ENCODE measurements around the gene STK25. TPM values are rescaled to one million over a fixed set of nuclear protein-coding genes. Genes with fewer than 3 reads are reported as not detected.

Gene STK25
- total RNA-seq (2014; rRNA removed; shearing (Covaris generic)), result 117 and 153 TPM in 2 replicates

DNA sequence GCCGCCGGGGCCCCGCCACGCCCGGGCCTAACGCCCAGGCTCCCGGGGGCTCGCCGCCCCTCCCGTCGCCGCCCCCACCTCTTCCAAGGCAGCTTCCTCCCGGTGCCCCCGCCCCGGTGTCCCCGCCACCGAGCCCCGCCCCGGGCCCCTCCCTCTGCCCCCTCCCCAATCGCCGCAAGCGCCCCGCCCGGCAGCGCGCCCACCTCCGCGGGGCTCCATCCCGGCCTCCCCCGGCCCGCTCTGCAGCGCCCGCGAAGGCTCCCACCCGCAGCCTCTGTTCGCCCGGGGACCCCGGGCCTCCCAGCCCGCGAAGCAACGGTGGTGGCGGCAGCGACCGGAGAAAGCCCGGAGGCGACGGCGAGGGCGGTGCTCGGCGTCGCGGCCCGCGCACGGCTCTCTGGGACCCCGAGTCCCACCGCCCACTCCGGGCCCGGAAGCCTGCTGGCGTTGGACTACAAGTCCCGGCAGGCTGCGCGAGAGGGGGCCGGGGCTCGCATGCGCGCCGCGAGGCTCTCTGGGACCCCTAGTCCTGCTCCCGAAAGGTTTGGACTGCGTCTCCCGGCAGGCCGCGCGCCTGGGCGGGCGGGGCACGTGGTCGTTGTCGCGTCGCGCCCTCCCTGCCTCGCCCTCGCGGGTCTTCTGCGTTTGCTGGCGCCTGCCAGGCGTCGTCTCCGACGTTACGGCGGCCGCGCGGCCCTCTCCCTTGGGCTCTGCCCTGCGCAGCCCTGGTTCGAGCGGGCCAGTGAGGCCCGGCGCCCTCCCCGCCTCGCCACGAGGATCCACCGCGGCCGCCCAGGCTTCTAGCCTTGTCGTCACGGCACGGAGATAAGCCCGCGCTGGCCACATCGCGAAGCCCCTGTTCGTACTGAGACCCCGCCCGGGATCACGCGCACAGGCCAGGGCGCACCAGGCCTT is at the start of gene STK25:
STK25 (minus strand) TSS at position 345 of the 915 bp plus-strand sequence. CDS start 549 bp downstream, outside the sequence.
- DNase-seq (ENCODE audit: low spot score), result peak; percentile 96

DNA sequence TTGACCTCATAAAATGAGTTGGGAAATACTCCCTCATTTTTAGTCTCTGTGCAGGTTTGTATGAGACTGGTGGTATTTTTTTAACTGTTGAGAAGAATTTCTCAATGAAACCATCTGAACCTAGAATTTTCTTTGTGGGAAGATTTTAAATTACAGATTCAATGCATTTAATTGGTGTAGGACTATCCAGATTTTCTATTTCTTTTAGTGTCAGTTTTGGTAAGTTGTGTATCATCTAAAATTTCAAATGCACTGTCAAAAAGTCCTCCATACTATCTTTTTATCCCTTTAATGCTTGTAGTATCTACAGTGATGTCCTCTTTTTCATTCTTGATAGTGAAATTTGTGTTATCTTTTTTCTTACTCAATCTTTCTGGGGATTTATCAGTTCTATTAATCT is 48.4 kb upstream of the STK25 start:
- DNase-seq (ENCODE audit: low spot score), result no peak

DNA sequence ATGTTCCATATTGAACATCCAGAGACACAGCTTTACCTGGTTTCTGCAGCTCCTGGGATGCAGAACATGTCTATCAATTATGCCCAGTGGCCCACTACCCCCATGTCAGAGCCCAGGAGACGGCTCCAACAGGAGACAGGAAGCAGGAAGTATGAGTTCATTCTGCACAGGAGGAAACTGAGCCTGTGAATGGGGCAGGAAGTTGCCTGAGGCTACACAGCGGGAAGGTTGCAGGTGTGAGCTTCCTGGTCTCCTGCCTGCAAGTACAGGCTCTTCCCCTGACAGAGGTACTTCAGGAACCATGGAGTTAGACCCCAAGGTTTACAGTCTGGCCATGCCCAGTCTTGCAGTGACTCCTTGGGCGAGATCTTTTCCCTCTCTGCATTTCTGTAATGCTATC is 47.3 kb upstream of the STK25 start:
- no peak for DNase-seq (ENCODE audit: low spot score)

DNA sequence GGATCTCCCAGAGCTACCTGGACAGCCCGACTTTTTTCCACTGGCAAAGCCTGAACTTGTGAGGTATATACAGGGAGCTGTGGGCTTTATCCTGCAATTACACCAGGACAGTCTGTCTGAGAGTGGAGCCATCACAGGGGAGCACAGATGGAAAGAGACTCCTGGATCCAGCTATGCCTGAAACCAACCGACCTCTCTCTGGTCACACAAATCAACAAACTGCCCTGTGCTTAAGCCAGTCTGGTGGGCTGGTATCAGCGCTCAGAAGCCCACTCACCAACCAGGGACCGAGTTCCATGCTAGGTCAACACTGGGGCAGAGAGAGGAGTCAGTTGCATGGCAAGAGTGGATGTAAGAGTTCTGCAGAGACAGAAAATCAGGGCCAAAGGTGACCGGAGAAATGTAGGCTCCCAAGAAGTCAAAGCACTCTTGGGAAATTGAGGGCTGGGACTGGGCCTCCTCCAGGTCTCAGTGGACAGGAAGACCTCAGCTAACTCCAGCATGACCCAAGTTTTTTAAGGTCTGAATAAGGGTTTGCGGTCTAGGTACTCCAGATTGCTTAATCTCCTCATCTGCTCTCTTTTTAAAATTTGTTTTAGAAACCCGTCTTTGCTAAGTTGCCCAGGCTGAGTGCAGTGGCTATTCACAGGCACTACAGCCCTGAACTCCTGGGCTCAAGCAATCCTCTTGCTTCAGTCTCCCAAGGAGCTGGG is 46.4 kb upstream of the STK25 start:
- no peak for DNase-seq (ENCODE audit: low spot score)

DNA sequence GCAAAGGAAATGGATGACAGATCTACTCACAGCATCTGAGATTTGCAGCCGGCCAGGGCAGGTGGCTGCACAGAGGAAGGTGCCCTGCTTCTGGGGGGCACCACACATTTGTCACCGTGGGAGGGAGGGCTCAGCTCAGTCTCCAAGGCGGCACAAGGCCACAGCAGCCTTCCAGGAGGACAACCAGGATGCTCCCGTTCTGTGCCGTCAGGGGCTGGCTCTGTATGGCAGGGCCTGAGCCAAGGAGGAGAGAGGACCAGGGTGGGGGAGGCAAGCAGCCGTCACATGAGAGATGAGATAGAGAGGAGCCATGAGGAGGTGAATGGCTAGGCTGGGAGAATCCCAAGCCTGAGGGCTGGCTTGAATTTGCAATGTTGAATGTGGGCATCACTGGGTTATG is 45.6 kb upstream of the STK25 start:
- no peak for DNase-seq (ENCODE audit: low spot score)

DNA sequence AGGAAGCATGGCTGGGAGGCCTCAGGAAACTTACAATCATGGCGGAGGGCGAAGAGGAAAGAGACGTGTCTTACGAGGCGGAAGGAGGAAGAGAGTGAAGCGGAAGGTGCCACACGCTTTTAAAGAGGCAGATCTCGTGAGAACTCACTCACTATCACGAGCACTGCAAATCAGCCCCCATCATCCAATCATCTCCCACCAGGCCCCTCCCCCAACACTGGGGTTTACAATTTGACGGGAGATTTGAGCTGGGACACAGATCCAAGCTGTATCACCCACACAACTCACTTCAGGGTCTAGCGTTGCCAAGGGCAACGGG is 45.1 kb upstream of the STK25 start:
- DNase-seq (ENCODE audit: low spot score), result no peak

DNA sequence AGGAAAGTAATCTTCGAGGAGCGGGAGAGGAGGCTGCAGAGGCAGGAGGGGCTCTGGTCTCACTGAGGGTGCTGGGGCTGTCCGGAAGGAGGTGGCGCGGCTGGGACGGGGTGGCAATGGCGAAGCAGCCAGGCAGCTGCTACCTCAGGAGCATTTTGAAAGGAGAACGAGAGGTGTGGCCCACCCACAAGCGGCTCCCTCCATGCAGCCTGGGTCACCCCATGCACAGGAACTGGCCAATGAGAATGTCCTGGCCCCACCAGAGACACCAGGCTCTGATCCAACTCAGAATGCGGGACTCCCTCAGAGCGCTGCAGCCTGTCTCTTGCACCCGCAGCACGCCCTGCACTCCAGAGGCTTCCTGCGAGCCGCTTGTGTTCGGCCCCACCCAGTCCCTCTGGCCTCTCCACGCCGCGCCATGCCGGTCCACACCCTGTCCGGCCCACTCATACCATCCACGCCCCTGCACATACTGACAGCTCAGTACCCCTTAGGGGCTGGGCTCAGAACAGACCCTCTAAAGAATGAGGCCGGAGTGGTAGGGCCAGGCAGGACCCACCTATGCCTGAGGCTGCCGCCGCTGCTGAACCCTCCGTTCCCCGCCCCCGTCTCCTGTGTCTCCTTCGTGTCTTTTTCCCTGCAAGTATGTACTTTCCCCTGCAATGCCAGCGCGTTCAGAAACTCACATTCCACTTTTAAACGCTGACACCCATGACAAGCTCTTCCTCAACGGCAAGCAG is 43.8 kb upstream of the STK25 start:
- no peak for DNase-seq (ENCODE audit: low spot score)

DNA sequence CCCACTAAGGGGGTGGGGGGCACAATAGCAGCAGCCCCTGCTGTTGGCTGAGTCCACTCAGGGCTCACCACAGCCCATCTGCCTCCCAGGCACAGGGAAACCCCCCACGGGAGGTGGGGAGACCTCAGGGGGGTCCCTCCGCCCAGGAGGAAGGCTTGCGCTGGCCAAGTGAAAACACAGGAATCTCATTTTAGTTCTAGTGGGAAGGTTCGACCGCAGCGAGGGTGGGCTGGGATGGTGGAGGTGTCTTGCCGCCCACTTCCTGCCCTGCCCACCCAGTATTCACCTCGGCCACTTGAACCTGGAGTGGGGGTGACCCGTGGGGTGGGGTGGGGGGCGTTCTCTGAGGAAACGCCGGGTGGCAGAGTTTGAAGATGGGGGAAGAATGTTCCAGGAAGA is 43.2 kb upstream of the STK25 start:
- no peak for DNase-seq (ENCODE audit: low spot score)

DNA sequence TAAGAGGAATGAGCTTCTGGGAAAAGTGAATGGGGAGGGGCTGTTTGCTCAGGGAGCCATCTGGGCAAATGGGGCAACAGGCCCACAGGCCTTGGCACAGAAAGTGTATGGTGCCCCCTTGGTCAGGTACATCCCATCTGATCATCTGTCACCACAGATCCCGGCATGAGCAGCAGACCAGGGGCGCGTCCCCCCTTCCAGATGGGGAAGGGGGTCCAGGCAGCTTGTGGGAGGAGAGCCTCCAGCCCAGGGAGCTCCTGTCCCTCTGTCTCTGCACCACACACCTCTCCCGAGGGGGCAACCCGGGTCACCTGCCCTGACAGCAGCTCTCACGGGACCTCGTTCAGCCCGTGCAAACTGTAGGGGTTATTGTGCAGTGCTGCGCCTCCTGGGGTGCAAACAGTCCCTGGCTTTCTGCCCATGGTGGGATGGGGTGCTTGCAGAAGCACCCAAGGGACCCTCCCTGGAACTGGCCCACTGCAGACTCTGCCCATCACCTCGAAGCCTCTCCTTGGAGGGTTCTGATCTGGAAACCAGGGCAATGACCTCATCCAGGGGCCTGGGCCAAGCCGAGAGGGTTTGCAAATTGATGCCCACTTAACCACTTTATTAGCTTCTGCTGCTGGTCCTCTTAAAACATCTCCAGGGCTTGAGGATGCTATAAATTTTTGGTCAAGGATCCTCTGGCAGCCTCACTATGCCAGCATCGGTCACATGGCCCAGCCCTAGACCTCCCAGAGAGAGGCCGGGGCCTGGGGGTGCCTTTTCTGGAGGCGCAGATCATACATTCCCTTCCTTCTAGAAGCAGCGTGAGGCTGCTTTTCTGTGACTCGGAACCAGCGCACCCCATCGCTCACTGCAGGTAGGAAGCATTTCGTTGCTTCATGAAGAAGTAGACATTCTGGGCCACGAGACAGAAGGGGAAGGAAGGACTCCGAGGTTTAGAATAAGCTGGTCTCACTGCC is 42.5 kb upstream of the STK25 start:
- DNase-seq (ENCODE audit: low spot score), result no peak

DNA sequence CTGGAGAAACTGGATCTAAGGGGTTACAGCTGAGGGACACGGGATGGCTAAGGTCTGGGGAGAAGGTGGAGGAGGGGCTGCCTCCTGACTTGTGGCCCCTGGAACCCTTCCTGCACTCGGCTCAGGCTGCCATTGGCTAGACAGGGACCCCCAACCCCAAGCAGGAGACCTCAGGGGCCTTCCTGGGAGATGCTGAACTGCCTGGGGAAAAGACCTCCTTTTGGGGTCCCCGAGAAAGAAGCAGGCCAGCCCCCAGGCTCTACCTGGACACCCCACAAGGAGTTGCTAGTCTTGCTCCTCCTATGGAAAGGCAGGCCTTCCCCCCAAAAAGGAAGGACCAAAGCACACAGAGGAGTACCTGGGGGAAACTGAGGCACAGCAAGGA is 40.1 kb upstream of the STK25 start:
- DNase-seq (ENCODE audit: low spot score), result no peak

DNA sequence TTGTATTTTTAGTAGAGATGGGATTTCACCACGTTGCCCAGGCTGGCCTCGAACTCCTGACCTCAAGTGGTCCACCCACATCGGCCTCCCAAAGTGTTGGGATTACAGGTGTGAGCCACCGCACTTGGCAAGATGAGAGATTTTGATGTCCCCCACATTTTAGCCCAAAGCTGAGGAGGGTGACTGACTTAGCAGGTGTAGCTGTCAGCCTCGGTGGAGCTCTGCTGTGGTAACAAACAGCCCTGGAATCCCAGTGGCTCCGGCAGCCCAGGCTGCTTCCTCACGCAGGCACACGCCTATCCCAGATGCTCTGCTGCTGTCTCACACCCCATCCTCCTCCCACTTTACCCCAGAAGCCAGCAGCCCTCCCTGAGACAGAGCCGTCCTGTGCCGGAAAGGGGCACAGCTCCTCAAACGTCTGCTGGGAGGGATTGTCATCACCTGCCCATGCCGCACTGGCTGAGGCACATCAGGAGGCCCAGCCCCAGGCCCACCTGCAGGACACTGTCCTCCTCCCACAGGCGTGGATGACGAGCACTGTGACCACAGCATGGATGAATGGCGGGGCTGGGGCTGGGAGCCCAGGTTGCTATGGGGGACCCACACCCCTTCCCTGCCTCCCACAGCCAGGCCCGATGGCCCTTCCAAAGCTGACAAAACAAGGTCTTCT is 39.5 kb upstream of the STK25 start:
- DNase-seq (ENCODE audit: low spot score), result no peak

DNA sequence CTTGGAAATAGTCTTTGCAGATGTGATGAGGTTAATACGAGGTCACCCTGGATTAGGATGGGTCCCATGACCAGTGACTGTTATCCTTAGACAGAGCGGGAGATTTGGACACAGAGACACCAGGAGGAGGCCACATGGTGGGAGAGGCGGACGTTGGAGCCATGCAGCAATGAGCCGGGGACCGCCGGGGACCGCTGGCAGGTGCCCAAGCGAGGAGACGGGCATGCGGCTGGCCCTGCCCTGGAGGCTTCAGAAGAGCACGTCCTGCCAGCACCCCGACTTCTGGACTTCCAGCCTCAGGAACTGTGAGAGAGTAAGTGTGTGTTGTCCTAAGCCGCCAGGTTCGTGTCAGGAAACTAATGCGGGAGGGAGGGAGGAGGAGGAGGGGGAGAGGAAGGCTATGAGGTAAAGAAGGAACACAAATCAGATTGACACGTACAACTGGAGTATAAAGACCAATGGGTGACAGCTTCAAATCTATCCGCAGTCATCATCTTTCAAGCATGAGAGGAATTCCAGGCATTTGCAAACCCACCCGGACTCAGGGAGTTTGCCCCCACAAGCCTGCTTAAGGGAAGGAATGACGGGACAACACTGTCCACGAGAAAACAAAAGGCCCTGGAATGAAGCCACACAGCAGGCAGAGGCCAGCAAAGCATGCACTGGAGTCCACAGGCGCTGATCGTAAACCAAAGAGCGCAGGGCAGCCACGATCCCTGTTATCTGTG is 38.6 kb upstream of the STK25 start:
- DNase-seq (ENCODE audit: low spot score), result peak; percentile 61

DNA sequence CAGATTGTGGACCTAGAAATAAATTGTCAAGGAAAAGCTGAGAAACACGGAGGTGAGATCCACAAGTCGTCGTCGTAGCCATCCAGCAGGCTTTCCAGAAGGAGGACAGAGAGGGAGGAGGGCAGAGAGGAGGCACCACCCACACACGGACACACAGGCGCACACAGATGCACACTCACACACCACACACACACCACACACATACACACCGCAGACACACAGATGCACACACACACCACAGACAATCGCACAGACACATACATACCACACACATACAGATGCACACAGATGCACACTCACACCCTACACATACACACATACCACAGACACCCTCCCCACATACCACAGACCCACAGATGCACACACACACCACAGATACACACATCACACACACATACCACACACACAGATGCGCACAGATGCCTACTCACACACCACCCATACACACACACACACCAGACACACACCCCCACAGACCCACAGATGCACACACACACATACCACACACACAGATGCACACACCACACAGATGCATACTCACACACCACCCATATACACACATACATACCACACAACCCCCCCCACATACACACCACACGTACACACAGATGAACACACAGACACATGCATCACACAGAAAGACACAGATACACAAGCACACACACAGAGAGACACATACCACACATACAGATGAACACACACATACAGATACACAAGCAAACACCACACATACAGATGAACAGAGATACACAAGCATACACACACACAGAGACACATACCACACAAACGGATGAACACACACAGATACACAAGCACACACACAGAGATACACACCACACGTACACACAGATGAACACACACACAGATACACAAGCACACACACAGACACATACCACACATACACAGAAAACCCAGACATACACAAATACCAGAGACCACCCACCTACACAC is 37.4 kb upstream of the STK25 start:
- no peak for DNase-seq (ENCODE audit: low spot score)

DNA sequence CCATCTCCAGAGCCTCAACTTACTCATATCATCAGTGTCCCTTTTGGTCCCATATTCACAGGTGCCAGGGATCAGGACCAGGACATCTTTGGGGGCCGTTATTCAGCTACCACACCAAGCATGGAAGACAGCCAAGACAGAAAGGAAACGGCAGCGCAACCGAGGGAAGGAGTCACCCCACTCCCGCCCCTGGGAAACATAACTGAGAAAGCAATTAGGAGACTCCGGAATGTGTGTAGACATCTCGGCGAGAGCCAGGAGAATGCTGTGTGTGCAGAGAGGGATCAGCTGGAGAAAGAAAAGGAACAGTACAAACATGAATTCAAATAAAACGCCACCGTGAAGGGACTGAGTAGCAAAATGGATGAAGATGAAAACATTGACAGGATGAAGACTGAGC is 36.7 kb upstream of the STK25 start:
- peak; percentile 59 for DNase-seq (ENCODE audit: low spot score)

DNA sequence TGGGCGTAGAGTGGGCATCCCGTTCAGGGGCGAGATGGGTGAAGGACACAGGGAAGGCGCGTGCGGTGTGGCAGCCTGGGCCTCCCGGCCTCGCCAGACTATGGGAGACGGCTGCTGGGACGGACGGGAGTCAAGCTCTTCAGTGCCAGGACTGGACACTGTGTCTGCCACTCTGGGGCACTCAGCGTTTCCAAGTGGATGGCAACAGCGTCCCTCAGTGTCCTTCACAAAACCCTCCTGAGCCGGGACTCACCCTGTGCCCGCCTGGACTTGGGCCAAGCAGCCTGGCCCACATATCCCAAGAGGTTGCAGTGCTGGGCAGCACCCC is 33.9 kb upstream of the STK25 start:
- DNase-seq (ENCODE audit: low spot score), result no peak

DNA sequence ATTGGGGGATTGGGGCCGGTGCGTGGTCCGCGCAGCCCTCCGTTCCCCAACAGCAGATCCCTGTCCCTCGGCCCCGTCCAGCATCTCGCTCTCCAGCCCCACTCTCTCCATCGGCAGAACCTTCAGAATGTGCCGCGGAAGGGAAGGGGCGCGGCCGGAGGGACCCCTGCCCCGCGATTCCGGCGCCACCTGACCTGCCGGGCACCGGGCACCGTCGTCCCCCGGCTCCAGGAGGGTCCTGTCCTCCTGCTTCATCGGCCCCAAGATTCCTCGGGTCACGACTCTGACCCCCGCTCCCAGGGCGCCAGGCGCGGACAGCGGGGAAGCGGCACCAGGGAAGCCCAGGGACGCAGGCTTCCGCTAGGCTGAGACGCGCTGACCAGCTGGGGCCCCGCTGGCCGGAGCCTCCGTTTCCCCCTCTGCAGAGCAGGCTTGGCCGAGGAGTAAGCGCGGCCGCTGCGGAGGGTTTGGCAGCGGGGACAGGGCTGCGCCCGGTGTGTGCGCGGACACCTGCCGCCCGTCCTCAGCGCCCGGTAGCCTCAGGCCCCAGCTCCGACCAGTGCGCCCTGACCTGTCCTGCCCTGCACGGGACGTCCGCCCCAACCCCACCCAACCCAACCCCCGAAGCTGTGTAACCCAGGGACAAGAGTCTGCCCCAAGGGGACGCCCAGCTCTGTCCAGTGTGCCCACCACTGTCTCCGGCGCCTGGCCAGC is 33.3 kb upstream of the STK25 start:
- no peak for DNase-seq (ENCODE audit: low spot score)

DNA sequence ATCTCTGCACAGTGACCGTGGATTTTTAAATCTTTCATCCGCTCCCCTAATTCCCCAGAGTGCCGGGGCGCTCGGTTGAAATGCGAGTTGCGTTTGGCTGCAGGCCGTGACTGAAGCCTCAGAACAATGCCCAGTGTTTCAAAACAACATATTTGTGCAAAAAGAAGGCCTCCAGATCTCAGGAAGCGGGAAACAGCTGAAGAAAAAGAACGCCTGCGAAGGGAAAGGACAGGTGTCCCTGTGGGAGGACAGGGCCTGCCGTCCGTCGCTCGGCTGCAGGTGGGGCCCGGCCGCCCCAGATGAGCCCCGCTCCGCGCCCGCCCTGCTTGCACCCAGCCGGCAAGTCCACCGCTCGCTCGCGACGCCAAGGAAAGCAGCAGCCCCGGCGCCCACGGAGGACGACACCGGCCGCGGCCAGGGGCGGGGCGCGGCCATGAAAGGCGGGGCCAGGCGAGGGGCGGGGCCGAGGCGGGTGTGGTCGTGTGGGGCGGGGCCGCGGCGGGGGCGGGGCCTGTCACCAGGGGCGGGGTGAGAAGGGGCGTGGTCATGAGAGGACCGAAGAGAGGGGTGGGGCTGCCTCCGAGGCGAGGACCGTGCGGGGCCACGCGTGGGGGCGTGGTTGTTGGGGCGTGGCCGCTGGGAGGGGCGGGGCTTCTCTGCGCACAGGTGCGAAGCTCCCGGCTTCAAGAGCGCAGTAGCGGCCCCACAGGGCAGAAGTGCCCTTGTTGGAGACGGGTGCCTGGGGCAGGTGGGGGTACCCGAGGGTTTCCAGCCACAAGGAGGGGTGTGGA is 32.6 kb upstream of the STK25 start:
- DNase-seq (ENCODE audit: low spot score), result no peak

DNA sequence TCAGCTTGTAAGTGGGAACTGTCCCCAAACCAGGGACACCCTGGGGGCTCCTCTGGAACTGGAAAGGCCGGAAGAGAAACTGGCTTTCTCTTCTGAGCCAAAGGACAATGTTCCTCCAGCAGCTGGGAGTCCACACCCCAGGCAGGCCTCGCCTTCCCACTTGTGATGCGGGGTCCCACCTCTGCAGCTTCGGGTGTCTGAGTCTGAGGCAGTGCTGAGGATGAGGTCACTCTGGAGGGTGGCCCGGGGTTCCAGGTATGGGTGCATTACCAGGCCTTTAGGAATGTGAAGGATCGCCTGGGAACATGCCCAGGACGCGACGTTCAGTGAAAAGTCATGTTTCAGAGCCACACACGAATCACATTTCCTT is 32.0 kb upstream of the STK25 start:
- no peak for DNase-seq (ENCODE audit: low spot score)
